GM10266 (cell line): ENCODE measurements around the gene MPHOSPH8.

Source experiments
- DNase-seq: peaks from one replicate; pipeline ENCODE4 v3.0.0; 2012; ENCODE audit errors: extremely low spot score
- TF ChIP-seq, protein P1 (sequence below): IDR thresholded peaks from 2 replicates; pipeline ENCODE4 v1.5.1; 2012; ENCODE audit warnings: mild to moderate bottlenecking, low read depth; ENCODE audit not compliant: control insufficient read depth, insufficient read depth; ENCODE audit errors: missing control alignments

MPHOSPH8 gene

DNA sequence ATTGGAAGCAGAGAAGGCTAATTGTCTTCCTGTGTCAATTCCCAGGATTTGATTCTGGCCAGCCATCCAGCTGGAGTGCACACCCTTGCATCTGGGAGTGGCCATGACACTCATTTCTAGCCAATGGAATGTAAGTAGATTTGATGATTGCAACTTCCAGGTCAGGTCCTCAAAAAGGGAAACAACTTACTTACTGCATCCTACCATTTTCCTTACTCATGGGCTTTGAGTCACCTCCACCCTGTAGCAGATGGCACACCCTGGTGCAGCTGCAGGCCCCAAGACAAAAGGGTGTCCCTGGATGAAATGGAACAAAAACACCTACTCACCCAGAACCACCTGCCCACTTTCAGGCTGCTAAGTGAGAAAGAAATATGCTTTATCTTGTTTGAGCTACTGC lies 27.3 kb upstream of the MPHOSPH8 start:
- no peak for DNase-seq
- TF ChIP-seq, protein P1, sequence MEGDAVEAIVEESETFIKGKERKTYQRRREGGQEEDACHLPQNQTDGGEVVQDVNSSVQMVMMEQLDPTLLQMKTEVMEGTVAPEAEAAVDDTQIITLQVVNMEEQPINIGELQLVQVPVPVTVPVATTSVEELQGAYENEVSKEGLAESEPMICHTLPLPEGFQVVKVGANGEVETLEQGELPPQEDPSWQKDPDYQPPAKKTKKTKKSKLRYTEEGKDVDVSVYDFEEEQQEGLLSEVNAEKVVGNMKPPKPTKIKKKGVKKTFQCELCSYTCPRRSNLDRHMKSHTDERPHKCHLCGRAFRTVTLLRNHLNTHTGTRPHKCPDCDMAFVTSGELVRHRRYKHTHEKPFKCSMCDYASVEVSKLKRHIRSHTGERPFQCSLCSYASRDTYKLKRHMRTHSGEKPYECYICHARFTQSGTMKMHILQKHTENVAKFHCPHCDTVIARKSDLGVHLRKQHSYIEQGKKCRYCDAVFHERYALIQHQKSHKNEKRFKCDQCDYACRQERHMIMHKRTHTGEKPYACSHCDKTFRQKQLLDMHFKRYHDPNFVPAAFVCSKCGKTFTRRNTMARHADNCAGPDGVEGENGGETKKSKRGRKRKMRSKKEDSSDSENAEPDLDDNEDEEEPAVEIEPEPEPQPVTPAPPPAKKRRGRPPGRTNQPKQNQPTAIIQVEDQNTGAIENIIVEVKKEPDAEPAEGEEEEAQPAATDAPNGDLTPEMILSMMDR = no peak

DNA sequence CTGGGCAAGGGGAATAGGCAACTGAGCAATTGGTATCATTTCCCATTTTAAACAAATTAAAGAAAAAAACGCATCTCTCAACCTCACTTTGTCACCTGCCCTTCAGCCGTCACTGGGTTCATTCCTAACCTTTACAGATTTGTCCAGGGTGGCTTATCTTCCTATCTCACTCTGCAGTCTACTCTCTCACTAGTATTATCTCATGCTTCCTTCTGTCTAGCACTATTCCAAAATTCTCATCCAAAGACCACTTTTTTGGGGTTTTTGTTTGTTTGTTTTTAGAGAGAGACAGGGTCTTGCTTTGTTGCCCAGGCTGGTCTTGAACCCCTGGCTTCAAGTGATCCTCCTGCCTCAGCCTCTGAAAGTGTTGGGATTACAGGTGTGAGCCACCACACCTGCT lies 26.7 kb upstream of the MPHOSPH8 start:
- TF ChIP-seq, protein P1 = no peak

DNA sequence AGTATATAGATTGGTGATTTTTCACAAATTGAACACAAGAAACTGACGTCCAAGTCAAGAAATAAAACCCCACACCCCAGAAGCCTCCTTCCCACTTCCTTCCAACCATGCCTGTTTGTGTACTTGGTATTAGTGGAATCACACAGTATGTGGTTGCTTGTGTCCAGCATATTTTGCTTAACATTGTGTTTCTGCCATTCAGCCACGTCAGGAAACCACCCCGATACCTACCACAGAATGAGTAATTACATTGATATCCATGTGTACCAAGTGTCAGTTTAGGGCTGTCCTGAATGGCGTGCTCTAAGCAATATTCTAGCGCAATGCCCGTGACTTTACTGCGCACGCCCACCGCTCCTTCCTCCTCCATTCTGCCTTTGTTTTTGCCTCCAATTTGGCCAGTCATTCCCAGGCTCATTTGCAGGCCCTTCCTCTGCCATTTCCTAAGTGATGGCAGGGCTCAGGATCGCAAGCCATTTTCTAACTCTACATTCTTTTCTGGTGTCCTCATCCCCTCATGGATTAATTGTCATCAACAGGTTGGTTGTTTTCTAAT lies 25.9 kb upstream of the MPHOSPH8 start:
- TF ChIP-seq, protein P1 = no peak
- no peak for DNase-seq

More for the DNA sequence above, 26.7 kb upstream of the MPHOSPH8 start:
- no peak for DNase-seq

DNA sequence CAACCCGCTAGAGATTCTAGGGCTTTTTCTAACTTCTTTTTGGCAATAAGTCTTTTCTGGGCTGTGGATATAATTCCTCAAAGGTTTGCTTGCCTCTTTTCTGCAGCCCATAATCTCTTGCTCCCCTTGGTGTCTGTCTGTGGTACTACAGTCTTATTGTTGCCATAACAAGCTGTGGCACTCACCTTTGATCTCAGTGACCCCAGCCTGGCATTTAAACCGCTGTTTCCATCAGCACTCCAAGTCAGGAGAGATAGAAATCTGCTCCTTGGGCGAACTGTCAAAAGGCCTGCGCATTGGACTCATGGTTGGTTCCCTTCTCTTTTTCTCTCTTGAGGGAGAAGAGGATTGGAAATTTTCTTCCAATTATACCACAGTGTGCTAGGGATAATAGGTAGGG lies 14.5 kb upstream of the MPHOSPH8 start:
- TF ChIP-seq, protein P1 = peak; percentile 47
- DNase-seq = no peak

DNA sequence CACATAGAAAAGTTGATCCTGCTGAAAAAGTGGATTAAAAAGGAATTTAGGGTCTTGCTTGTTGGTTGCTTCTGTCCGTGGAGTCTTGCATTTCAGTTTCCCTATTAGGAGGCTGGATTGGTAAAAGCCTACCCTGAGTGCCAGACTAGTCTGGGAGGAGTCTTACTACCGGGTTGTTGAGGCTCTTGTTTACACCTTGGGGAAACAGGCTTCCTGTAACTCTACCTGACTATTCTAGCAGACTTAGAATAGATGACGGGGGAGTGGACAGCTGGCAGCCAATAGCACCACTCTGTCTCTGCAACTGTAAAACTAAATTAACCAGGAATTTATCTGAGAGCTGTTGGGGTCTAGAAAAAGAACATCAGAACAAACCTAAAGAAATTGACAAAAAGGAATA lies 11.3 kb upstream of the MPHOSPH8 start:
- DNase-seq = no peak
- TF ChIP-seq, protein P1 = no peak

DNA sequence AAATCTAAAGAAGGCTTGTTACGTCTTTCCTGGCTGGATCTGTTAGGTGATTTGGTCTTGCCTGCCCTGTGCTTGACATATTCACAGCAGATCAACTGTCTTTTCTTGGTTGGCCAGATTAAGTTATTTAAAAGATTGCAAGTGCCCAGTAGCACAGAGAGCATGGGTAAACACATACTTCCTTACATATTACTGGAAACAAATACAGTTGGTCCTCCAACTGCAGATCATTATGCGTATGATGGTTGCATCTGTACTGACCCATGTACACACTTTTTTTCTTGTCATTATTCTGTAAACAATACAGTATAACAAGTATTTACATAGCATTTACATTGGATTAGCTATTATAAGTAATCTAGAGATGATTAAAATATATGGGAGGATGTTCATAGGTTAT lies 9.2 kb upstream of the MPHOSPH8 start:
- no peak for DNase-seq
- TF ChIP-seq, protein P1 = no peak

DNA sequence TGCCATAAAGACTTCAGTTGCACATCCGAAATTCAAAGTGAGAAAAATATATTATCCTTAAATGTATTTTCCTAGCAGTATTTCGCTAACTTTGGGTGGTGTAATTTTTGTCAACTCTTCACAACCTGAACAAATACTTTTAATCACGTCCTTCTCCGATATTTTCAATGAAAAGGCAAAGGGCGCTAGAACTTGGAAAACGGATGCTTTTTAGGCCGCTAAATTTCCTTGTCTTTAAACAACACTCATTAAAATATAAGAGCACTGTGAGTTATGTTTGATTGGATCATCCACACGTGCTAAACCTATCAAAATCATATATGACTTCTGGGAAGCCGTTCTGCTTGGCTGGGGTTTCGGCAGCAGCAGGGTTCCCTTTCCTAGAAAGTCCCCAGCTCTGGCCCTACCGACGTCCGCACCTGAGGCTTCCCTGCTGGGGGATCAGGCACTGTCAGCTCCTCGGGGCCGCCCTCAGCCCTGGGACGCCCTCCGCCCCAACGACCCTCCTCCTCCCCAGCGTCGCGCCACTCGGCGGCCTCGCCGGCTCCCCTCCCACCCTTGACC lies 462 bp upstream of the MPHOSPH8 start:
- TF ChIP-seq, protein P1 = no peak
- no peak for DNase-seq
